ENCODE results near the gene CLIP2. TPM values are rescaled to one million over a fixed set of nuclear protein-coding genes. Genes with fewer than 3 reads are reported as not detected.

The CLIP2 gene
- total and polyA plus RNA-seq, 7 donors, result 20.7 to 56.4 (median 23.4) TPM

DNA sequence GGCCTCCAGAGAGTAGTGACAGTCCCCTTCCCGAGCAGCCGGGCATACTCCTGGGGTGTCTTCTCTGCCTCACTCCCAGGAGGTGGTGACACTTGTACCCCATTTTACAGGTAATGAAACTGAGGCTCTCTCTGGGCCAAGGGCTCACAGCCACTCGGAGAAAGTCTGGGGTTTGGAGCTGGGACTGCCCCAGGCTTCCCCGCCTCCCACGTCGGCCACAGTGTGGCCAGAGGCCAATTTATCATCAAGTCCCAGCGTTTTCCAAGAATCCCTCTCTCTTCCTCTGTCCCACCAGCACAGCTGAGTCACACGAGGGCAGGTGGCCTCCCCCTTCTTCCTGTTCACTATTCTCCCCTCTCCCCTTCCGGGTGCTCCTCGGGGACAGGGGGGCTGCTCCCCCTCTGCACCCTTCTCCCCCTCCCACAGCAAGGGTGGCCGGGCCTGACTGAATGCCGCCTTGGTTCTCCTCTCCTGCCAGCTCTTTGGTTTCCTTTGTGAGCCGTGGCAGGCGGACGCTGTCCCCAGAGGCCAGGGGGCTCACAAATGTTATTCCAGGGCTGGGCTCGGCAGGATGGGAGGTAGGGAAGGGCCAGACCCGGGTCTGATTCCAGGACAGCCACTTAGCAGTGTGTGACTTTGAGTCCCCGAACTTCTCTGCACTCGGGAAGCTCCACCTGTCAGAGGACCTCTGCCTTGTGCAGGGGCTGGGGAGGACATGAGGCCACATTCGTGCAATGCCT, 17.7 kb downstream of the CLIP2 start:
- peak; percentile 82 for DNase-seq
- H3K4me3 ChIP-seq, result peak overlapping the region in 3 of 4 donors; percentile 8 to 30 (median 27)

DNA sequence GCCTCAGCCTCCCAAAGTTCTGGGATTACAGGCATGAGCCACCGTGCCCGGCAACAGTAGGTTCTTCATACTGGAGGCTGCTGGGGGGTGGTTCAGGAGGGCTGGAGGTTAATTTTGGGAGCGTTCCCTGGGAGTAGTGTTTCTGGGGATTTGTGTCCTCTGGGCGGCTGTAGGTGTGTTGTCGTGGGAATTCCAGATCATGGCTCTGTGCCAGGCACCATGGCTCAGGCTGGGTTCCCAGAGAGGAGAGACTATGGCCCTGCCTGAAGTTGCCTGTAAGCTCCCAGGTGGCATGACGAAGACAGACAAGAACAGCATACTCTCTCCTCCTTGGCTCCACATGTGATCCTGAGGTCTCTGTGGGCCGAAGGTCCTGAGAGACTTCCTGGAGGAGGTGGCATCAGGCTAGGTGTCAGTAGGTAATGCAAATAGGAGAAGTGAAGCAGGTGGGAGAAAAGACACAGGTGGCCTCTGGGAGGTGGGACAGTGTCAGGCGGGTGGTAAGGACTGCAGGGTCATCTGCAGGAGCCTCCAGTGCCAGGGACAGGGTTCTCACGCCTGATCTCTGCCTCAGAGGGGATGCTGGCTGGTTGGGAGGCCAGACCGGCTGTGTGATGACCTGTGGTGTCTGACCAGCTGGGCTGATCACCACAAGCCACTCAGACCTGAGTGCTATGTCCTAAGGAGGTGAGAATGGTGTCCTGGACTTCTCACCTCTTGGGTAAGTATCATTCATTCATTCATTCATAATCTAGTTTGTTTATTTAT, 18.7 kb downstream of the CLIP2 start:
- Histone ChIP-seq H3K36me3 (no peaks in the 10 kb centered on the region), H3K27ac (peak overlapping the region in 1 of 4 donors; percentile 73), H3K27me3 (no peaks in the 10 kb centered on the region), H3K4me3 (no peak overlapping the region), H3K4me1 (peaks cover 0 to 40% (median 20%) of the 10 kb centered on the region in 4 donors), H3K9me3 (no peaks in the 10 kb centered on the region)
- TF ChIP-seq EP300 (IDR thresholded peaks at IDR 0.05) (no peak), POLR2A (IDR thresholded peaks at IDR 0.05) (no peak), POLR2AphosphoS5 (IDR thresholded peaks at IDR 0.05) (no peak)
- TF ChIP-seq, protein P1, sequence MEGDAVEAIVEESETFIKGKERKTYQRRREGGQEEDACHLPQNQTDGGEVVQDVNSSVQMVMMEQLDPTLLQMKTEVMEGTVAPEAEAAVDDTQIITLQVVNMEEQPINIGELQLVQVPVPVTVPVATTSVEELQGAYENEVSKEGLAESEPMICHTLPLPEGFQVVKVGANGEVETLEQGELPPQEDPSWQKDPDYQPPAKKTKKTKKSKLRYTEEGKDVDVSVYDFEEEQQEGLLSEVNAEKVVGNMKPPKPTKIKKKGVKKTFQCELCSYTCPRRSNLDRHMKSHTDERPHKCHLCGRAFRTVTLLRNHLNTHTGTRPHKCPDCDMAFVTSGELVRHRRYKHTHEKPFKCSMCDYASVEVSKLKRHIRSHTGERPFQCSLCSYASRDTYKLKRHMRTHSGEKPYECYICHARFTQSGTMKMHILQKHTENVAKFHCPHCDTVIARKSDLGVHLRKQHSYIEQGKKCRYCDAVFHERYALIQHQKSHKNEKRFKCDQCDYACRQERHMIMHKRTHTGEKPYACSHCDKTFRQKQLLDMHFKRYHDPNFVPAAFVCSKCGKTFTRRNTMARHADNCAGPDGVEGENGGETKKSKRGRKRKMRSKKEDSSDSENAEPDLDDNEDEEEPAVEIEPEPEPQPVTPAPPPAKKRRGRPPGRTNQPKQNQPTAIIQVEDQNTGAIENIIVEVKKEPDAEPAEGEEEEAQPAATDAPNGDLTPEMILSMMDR (IDR thresholded peaks at IDR 0.05), result no peak
- intact Hi-C loops (cut with DNase I), result loop anchor here (5.0 kb wide), 1 partner anchor 49 kb away; no protein-coding TSS in a partner anchor
- no peak for DNase-seq
- 72 to 86% methylated on average over 10 of the region's 10 CpGs for WGBS, 2 donors

More for the DNA sequence above, 17.7 kb downstream of the CLIP2 start:
- Histone ChIP-seq H3K4me1 (peaks cover 0 to 42% (median 22%) of the 10 kb centered on the region in 4 donors), H3K36me3 (no peaks in the 10 kb centered on the region), H3K9me3 (no peaks in the 10 kb centered on the region), H3K27ac (peak overlapping the region in 3 of 4 donors; percentile 1 to 73 (median 47)), H3K27me3 (no peaks in the 10 kb centered on the region)
- WGBS, 2 donors, result 32 to 63% methylated on average over 20 of the region's 20 CpGs
- intact Hi-C loops (cut with DNase I), result loop anchor here (5.0 kb wide), 1 partner anchor 50 kb away; no protein-coding TSS in a partner anchor
- peak in 1 of 4 donors; percentile 16 for TF ChIP-seq EP300 (IDR thresholded peaks at IDR 0.05)
- TF ChIP-seq, protein P1 (IDR thresholded peaks at IDR 0.05), result no peak
- TF ChIP-seq POLR2AphosphoS5 (IDR thresholded peaks at IDR 0.05), result peak in 2 of 4 donors; percentile 23 to 49

DNA sequence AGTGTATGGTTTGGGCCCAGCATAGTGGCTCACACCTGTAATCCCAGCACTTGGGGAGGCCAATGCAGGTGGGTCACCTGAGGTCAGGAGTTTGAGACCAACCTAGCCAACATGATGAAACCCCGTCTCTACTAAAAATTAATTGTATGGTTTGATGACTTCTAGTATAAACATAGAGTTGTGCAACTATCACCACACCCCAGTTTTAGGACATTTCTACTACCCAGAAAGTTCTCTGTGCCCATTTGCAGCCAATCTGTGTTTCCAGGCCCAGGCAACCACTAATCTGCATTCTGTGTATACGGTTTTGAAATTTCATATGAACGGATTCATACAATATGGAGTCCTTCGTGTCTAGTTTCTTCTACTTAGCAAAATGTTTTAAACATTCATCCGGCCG, 20.0 kb downstream of the CLIP2 start:
- no peaks in the 10 kb centered on the region for H3K27me3 ChIP-seq
- TF ChIP-seq, protein P1 (IDR thresholded peaks at IDR 0.05), result no peak
- no peak for TF ChIP-seq POLR2A (IDR thresholded peaks at IDR 0.05)
- no peak for TF ChIP-seq POLR2AphosphoS5 (IDR thresholded peaks at IDR 0.05)
- TF ChIP-seq EP300 (IDR thresholded peaks at IDR 0.05), result no peak
- peaks cover 0 to 36% (median 18%) of the 10 kb centered on the region in 4 donors for H3K4me1 ChIP-seq
- no peak for DNase-seq
- no peak overlapping the region for H3K27ac ChIP-seq
- intact Hi-C loops (cut with DNase I), result loop anchor here (5.0 kb wide), 1 partner anchor 48 kb away; no protein-coding TSS in a partner anchor
- H3K36me3 ChIP-seq, result no peaks in the 10 kb centered on the region
- H3K4me3 ChIP-seq, result no peak overlapping the region
- no peaks in the 10 kb centered on the region for H3K9me3 ChIP-seq
- WGBS, 2 donors, result 83 to 93% methylated on average over 6 of the region's 6 CpGs

DNA sequence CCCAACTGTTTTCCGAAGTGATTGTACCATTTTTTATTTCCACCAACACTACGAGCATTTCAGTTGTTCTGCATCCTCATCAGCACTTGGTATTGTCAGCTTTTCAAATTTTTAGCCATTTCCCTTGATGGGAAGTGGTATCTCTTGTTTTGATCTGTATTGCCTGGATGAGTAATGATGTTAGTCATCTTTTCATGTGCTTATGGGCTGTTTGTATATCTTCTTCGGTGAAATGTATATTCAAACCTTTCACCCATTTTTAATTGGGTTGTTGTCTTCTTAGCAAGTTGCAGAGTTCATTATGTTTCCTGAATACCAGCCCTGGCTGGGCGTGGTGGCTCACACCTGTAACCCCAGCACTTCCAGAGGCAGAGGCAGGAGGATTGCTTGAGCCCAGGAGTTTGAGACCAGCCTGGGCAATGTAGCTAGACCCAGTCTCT, 22.1 kb downstream of the CLIP2 start:
- Histone ChIP-seq H3K9me3 (no peaks in the 10 kb centered on the region), H3K27me3 (no peaks in the 10 kb centered on the region), H3K36me3 (no peaks in the 10 kb centered on the region), H3K4me1 (peaks cover 0 to 30% (median 12%) of the 10 kb centered on the region in 4 donors), H3K27ac (no peak overlapping the region), H3K4me3 (no peak overlapping the region)
- DNase-seq, result no peak
- WGBS, 2 donors, result 56 to 71% methylated on average over 4 of the region's 4 CpGs
- intact Hi-C loops (cut with DNase I), result no loop called here
- no peak for TF ChIP-seq POLR2A (IDR thresholded peaks at IDR 0.05)
- TF ChIP-seq, protein P1 (IDR thresholded peaks at IDR 0.05), result no peak
- no peak for TF ChIP-seq EP300 (IDR thresholded peaks at IDR 0.05)
- no peak for TF ChIP-seq POLR2AphosphoS5 (IDR thresholded peaks at IDR 0.05)

Data from sigmoid colon (tissue), 7 donors.